Measurements from ENCODE around the gene FXYD6.
"Not testable (repeated sequence)": the region's sequence is repeated elsewhere in the genome, so short reads cannot be mapped to it uniquely, and the experiment has no call there.

Gene FXYD6

DNA sequence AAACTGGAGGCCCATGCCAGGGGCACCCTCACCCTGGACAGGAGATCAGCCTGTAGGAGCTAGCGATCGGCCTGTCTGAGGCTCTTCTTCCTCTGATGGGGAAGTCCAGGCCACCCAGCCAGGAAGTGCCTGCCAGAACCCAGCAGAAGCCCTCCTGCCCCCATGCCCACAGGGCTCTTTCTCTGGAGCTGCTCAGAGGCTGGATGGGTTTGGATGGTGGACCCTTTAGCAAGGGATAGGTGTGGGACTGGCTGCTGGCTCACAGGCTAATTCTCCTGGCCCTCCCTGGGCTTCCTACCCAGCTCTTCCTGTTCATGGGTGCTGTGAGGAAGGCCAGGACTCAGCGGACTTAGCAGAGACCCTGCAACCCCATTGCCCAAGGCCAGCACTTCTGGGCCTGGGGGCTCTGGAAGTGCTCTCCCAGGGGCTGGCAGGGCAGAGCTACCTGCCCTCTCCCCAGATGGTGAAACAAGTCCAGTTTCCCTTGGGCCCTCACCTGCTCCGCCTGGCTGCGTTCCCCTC is 59.6 kb downstream of the FXYD6 start:
- no peak overlapping the region for H3K4me3 ChIP-seq (ENCODE audit: low read length)
- TF ChIP-seq, protein P1, sequence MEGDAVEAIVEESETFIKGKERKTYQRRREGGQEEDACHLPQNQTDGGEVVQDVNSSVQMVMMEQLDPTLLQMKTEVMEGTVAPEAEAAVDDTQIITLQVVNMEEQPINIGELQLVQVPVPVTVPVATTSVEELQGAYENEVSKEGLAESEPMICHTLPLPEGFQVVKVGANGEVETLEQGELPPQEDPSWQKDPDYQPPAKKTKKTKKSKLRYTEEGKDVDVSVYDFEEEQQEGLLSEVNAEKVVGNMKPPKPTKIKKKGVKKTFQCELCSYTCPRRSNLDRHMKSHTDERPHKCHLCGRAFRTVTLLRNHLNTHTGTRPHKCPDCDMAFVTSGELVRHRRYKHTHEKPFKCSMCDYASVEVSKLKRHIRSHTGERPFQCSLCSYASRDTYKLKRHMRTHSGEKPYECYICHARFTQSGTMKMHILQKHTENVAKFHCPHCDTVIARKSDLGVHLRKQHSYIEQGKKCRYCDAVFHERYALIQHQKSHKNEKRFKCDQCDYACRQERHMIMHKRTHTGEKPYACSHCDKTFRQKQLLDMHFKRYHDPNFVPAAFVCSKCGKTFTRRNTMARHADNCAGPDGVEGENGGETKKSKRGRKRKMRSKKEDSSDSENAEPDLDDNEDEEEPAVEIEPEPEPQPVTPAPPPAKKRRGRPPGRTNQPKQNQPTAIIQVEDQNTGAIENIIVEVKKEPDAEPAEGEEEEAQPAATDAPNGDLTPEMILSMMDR (conservative IDR thresholded peaks at IDR 0.05; ENCODE audit: low read depth, low read length), result no peak
- DNase-seq (ENCODE audit: low read depth), result no peak

DNA sequence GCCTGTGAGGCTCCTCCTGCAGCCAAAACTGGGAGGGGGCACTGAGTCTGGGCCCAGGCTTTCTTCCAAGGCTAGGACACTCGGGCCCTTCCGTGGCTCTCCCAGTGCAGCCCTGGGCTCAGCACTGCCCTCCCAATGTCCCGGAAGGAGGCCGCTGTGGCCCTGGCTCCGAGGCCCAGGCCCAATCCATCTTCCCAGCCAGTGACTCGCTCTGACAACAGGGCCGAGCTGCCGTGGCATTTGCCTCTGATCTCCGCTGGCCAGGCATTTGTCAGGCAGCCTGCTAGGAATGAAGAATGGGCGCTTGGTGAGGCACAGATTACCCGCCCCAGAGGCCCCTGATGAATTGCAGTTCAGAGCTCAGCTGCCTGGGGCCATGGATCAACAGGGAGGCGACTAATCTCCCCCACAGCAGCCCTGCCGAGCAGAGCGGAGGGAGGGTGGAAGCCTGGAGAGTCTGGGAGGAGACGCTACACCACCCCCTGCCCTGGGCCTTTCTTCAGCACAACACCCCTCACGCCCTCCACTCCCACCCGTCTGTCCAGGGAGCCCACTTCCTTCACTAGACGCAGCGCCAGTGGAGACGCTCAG is 60.2 kb downstream of the FXYD6 start:
- H3K4me3 ChIP-seq (ENCODE audit: low read length), result no peak overlapping the region
- TF ChIP-seq, protein P1 (conservative IDR thresholded peaks at IDR 0.05; ENCODE audit: low read depth, low read length), result no peak
- no peak for DNase-seq (ENCODE audit: low read depth)

DNA sequence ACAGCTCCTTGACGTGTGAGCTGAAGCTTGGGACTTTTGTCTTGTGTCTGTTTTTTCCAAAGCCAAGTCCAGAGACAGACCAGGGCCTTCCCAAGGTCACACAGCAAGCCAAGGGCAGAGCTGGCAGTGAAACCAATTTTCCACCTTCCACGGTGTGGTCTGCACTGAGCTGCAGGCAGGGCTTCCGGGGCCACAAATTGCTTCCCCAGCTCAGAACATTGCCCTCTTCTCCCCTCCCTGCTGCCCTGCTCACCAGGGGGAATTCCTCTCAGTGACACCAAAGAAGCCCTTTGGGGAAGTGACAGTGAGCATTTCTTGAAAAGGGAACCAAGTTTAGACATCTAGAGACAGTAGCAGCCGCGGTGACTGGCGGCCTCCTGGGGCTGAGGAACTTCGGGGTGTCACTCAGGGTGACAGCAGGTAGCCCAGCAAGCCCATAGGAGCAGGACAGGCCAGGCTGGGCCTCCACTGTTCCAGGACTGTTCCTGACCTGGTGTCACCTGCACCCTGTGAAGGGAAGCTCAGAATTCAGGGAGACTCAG is 61.1 kb downstream of the FXYD6 start:
- no peak for DNase-seq (ENCODE audit: low read depth)
- TF ChIP-seq, protein P1 (conservative IDR thresholded peaks at IDR 0.05; ENCODE audit: low read depth, low read length), result no peak
- H3K4me3 ChIP-seq (ENCODE audit: low read length), result no peak overlapping the region

DNA sequence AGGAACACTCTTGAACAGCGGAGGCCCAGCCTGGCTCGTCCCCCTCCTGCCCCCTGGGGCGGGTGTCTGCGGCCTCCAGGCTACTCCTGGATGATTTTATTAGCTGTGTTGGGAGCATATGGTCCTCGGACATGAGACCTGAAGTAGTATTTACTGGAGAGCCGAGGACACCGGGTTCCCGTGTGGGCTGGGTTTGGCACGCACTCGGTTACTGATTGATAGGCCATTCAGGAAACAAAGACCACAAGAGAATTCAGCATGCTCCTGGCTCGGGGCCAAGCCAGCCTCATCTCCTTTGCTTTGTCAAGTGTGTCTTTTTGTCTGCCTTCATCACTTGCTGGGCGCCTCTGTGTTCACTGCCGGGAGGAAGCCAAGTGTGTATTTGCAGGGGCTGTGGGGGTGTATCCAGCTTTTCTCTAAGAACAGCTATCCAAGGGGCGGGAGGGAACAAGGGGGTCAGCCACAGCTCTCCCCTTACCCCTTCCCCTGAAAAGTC is 61.6 kb downstream of the FXYD6 start:
- no peak for DNase-seq (ENCODE audit: low read depth)
- no peak overlapping the region for H3K4me3 ChIP-seq (ENCODE audit: low read length)

DNA sequence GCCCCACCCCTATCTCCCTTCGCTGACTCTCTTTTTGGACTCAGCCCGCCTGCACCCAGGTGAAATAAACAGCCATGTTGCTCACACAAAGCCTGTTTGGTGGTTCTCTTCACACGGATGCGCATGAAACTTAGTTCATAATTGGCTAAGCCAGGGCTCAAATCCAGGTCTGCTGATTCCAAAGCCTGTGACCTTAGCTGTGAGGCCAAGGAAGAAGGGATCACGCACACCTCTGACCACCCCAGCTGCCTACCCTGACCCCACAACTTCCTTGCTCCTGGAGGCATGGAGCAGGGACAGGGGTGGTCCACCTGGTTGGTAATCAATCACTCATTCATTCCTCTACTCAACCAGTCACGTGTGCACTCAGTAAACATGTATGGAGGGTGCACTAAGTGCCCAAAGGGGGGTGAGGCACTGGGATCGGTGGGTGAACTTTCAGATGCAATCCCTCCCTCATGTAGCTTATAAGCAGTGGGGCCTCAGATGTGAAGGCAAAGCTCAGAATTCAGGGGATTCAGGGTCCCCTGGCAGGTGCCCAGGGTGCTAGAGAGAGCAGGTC is 62.2 kb downstream of the FXYD6 start:
- no peak overlapping the region for H3K4me3 ChIP-seq (ENCODE audit: low read length)
- TF ChIP-seq, protein P1 (conservative IDR thresholded peaks at IDR 0.05; ENCODE audit: low read depth, low read length), result no peak
- no peak for DNase-seq (ENCODE audit: low read depth)

More for the DNA sequence above, 61.6 kb downstream of the FXYD6 start:
- TF ChIP-seq, protein P1 (conservative IDR thresholded peaks at IDR 0.05; ENCODE audit: low read depth, low read length), result no peak

DNA sequence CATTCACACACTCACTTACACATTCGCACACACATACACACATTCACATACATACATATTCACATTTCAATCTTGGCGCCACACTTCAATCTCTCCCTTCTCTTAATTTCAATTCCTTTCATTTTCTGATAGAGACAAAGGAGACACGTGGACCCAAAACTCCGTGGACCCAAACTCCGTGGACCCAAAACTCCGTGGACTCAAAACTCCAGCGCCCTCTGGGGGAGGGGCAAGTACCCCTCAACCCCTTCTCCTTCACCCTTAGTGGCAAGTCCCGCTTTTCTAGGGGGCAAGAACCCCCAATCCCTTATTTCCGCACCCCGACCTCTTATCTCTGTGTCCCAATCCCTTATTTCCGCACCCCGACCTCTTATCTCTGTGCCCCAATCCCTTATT is 66.4 kb downstream of the FXYD6 start:
- H3K4me3 ChIP-seq (ENCODE audit: low read length); DNase-seq (ENCODE audit: low read depth): not testable (repeated sequence)

DNA sequence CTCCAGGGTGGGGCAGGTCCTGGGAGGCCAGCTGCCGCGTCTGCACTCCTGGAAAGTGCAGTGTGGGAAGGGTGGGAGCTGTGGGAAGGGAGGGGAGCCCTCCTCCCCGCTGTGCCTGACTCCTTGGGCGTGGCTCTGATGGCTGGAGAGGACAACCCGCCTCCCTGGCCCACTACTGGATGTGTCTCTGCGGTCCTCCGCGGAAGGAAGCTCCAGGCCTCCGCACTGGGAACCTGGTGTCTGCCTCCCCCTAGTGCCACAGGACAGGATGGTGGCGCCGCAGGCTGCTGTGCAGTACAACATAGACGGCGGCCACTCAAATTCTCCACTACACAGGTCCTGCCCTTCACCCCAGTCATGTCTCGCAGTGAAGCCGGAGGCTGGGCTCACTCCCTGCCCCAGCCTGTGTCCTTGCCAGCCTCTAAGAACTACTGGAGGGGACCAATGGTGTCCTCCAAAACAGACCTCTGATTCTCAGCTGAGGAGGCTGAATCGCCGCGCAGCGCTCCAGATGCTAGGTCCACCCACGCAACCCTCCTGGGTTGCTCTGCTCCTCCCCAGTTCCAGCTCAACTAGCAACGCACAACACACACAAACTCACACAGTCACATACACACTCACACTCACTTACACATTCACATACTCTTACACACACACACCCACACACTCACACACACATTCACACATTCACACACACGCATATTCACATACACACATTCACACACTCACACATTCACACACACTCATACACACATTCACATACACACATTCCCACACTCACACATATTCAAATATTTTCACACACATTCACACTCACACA is 67.0 kb downstream of the FXYD6 start:
- DNase-seq (ENCODE audit: low read depth), result no peak
- H3K4me3 ChIP-seq (ENCODE audit: low read length), result no peak overlapping the region
- TF ChIP-seq, protein P1 (conservative IDR thresholded peaks at IDR 0.05; ENCODE audit: low read depth, low read length), result peak; percentile 57

Measured in retinal pigment epithelial cell (primary cell).